HG03095 (cell line): ENCODE results near the gene WDR20.
A peak's percentile ranks its signal among the peaks of the same experiment; 100 is the strongest.
"Not testable (repeated sequence)": the region's sequence is repeated elsewhere in the genome, so short reads cannot be mapped to it uniquely, and the experiment has no call there.

Experiments used
- ATAC-seq: cut with Tn5 transposase; IDR thresholded peaks from one replicate; pipeline ENCODE4 v1.9.1; 2021; ENCODE audit warnings: moderate library complexity; ENCODE audit not compliant: unreplicated experiment

The WDR20 gene

GRCh38 chr14:102126807-102127455 lies 12.8 kb upstream of the WDR20 start:
- ATAC-seq = no peak

GRCh38 chr14:102131741-102132140 lies 8.0 kb upstream of the WDR20 start:
- no peak for ATAC-seq

GRCh38 chr14:102134021-102134420 lies 5.7 kb upstream of the WDR20 start:
- not testable (repeated sequence) for ATAC-seq

GRCh38 chr14:102134719-102135118 lies 5.0 kb upstream of the WDR20 start:
- not testable (repeated sequence) for ATAC-seq

- not testable (repeated sequence) for ATAC-seq
These were observed 4.2 kb upstream of the WDR20 start for GRCh38 chr14:102135456-102135855.

- ATAC-seq = no peak
These were observed 1.2 kb upstream of the WDR20 start for GRCh38 chr14:102138535-102138934.

- ATAC-seq = peak; percentile 4
These were observed 774 bp upstream of the WDR20 start for GRCh38 chr14:102138961-102139285.

GRCh38 chr14:102140027-102140749 lies 491 bp downstream of the WDR20 start:
- ATAC-seq = no peak

GRCh38 chr14:102140750-102141145 lies 1.1 kb downstream of the WDR20 start:
- no peak for ATAC-seq

GRCh38 chr14:102141797-102142196 lies 2.1 kb downstream of the WDR20 start:
- ATAC-seq = no peak

- no peak for ATAC-seq
These were observed 5.2 kb downstream of the WDR20 start for GRCh38 chr14:102144914-102145313.

- ATAC-seq = no peak
These were observed 5.7 kb downstream of the WDR20 start for GRCh38 chr14:102145395-102145794.

GRCh38 chr14:102146423-102146822 lies 6.7 kb downstream of the WDR20 start:
- ATAC-seq = no peak

GRCh38 chr14:102150083-102150482 lies 10.4 kb downstream of the WDR20 start:
- ATAC-seq = no peak

- no peak for ATAC-seq
These were observed 11.0 kb downstream of the WDR20 start for GRCh38 chr14:102150744-102151143.

GRCh38 chr14:102151411-102151810 lies 11.7 kb downstream of the WDR20 start:
- not testable (repeated sequence) for ATAC-seq

GRCh38 chr14:102154121-102154520 lies 14.4 kb downstream of the WDR20 start:
- no peak for ATAC-seq

- ATAC-seq = no peak
These were observed 15.3 kb downstream of the WDR20 start for GRCh38 chr14:102154821-102155549.

GRCh38 chr14:102157346-102157745 lies 17.6 kb downstream of the WDR20 start:
- ATAC-seq = no peak

- ATAC-seq = no peak
These were observed 19.1 kb downstream of the WDR20 start for GRCh38 chr14:102158797-102159196.

GRCh38 chr14:102159841-102160240 lies 20.1 kb downstream of the WDR20 start:
- no peak for ATAC-seq

- no peak for ATAC-seq
These were observed 22.8 kb downstream of the WDR20 start for GRCh38 chr14:102162487-102162886.
